Hepatocyte (in vitro differentiated cells): ENCODE results near the gene PEX6.

Experiments used
- CTCF ChIP-seq: fragments of 200-600 bp; sonication (generic); IDR thresholded peaks from 2 replicates; pipeline ENCODE4 v1.5.1; 2016; ENCODE audit warnings: antibody characterized with exemption, mild to moderate bottlenecking; ENCODE audit not compliant: poor library complexity
- EZH2 ChIP-seq: fragments of 200-600 bp; sonication (generic); IDR thresholded peaks from 2 replicates; pipeline ENCODE4 v1.6.1; 2016; ENCODE audit warnings: antibody characterized with exemption, mild to moderate bottlenecking, borderline replicate concordance
- EZH2phosphoT487 ChIP-seq: fragments of 200-600 bp; sonication (generic); IDR thresholded peaks from one replicate; pipeline ENCODE4 v1.6.1; 2018; ENCODE audit warnings: antibody characterized with exemption, mild to moderate bottlenecking, low read depth, moderate library complexity; ENCODE audit not compliant: unreplicated experiment, severe bottlenecking

DNA sequence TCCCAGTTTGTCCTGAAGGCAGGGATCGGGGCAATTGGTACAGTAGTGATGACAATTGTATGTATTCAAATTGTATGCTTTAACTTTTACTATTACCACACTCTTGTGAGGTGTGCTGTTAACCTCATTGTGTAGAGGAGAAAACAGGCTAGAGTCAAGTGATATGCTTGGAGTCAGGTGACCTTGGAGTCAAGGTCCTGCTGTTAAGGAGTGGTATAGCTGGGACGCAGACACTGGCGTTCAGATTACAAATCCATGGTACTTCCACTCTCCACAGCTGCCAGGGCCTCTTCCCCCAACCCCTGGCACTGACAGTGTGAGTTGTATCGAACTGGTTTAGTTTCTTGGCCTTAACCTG is 39.2 kb downstream of the PEX6 start:
- TF ChIP-seq CTCF (no peak), EZH2 (no peak), EZH2phosphoT487 (no peak)
